ENCODE data around the gene TASOR2. TPM values are rescaled to one million over a fixed set of nuclear protein-coding genes. Genes with fewer than 3 reads are reported as not detected.

Gene TASOR2
- total RNA-seq, 1 experiment from 2014 or later = 57.4 TPM

DNA sequence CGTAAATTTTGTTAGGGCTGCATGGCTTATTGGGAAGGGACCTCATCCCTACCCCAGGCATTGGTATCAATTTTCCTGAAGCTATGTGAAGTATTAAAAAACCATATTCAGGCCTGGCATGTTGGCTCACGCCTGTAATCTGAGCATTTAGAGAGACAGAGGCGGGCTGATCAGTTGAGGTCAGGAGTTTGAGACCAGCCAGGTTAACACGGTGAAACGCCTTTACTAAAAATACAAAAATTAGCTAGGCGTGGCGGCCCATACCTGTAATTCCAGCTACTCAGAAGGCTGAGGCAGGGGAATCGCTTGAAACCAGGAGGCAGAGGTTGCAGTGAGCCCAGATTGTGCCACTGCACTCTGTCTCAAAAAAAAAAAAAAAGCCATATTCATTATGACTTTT, 7.1 kb downstream of the TASOR2 start:
- Histone ChIP-seq H3K4me1 (ENCODE audit: control insufficient read depth, insufficient read depth, low read length) (no peaks in the 10 kb centered on the region; the same call in 1 of the 2 replicates), H3K36me3 (ENCODE audit: control insufficient read depth, insufficient read depth, low read length) (no peaks in the 10 kb centered on the region; the same call in 1 of the 2 replicates), H3K9me3 (ENCODE audit: control insufficient read depth, insufficient read depth, low read depth, low read length) (no peaks in the 10 kb centered on the region), H3K4me3 (ENCODE audit: low read depth in 2 of 2, low read length in 2 of 2) (no peak overlapping the region), H3K27me3 (ENCODE audit: control insufficient read depth, insufficient read depth, low read length) (no peaks in the 10 kb centered on the region), H3K27ac (ENCODE audit: low read length) (no peak overlapping the region)
- DNase-seq (ENCODE audit: low read depth, low spot score) (no peak), ATAC-seq (no peak)
- CTCF ChIA-PET = no interaction called here
- TF ChIP-seq TCF7L2 (IDR thresholded peaks at IDR 0.05; ENCODE audit: low read depth, low read length) (no peak), SIN3A (IDR thresholded peaks at IDR 0.05; ENCODE audit: borderline replicate concordance, insufficient read depth, low read depth, low read length) (no peak), CTCF (IDR thresholded peaks at IDR 0.05) (no peak), POLR2AphosphoS5 (IDR thresholded peaks at IDR 0.05; ENCODE audit: low read depth, low read length) (no peak)
- in situ Hi-C loops (cut with HindIII; ENCODE audit: low pct_unique_long_range_greater_than_20kb, low sequenced_read_pairs) = no loop called here
- BruUV-seq (replicated peaks) = no TSS peak
- intact Hi-C loops (cut with micrococcal nuclease; ENCODE audit: unreplicated experiment) = no loop called here
- POLR2A ChIA-PET = interaction anchor here (0.6 kb wide), 1 partner anchor 86 kb away, joined by 3 read pairs; no protein-coding TSS in a partner anchor

DNA sequence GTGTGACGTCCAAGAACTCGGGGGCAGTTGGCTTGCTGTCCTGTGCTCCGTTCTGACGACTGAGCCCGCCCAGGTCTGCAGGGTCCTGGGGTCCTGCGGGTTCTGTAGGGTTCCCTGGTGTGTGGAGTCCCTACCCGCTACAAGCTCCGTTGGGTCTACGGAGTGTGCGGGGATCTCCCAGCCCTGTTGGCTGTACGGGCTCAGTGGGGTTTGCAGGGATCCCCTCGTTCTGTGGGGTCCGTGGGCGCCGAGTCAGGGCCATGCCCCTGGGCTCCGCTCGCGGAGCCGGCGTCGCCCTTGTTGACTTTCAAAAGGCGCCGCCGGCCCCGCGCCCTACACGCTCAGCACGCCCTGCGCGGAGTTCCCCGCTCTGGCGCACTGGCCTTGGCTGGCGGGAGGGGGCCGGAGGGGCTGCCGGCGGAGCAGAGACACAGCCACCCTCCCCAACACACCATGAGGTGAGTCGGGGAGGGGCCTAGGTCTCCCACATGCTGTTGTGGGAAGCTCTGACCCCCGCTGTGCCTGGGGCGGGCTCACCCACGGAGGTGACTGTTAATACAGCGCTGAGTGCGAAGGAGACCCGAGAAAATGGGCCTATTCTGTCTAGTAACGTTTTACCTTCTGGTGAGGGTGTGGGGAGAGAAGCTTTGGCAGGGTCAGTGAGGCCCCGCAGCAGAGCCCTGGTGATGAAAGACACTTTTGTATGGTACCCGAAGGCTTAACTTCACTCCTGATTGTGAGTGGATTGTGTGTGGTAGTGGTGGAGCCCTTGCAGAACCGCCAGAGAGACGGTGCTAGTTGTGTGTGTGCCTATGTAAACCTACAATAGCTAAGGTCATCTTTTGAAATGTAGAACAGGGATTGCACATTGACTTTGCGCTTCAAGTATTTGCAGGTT, 8.1 kb downstream of the TASOR2 start:
- H3K4me3 ChIP-seq (ENCODE audit: low read depth in 2 of 2, low read length in 2 of 2) = no peak overlapping the region
- ChIA-PET POLR2A (interaction anchor here (0.6 kb wide), 1 partner anchor 87 kb away, joined by 3 read pairs; no protein-coding TSS in a partner anchor), CTCF (interaction anchor here (0.6 kb wide), 1 partner anchor 250 kb away, joined by 4 read pairs; no protein-coding TSS in a partner anchor)
- no peaks in the 10 kb centered on the region for H3K9me3 ChIP-seq (ENCODE audit: control insufficient read depth, insufficient read depth, low read depth, low read length)
- intact Hi-C loops (cut with micrococcal nuclease; ENCODE audit: unreplicated experiment) = no loop called here
- H3K4me1 ChIP-seq (ENCODE audit: control insufficient read depth, insufficient read depth, low read length) = no peaks in the 10 kb centered on the region; the same call in 1 of the 2 replicates
- ATAC-seq (no peak), DNase-seq (ENCODE audit: low read depth, low spot score) (no peak)
- in situ Hi-C loops (cut with HindIII; ENCODE audit: low pct_unique_long_range_greater_than_20kb, low sequenced_read_pairs) = no loop called here
- no peaks in the 10 kb centered on the region for H3K27me3 ChIP-seq (ENCODE audit: control insufficient read depth, insufficient read depth, low read length)
- no TSS peak for BruUV-seq (replicated peaks)
- H3K27ac ChIP-seq (ENCODE audit: low read length) = no peak overlapping the region
- no peak for TF ChIP-seq TCF7L2 (IDR thresholded peaks at IDR 0.05; ENCODE audit: low read depth, low read length)
- no peak for TF ChIP-seq CTCF (IDR thresholded peaks at IDR 0.05)
- no peak for TF ChIP-seq REST (IDR thresholded peaks at IDR 0.05; ENCODE audit: insufficient read depth in 1 of 2, low read depth in 2 of 2, low read length in 1 of 2)
- no peak for TF ChIP-seq POLR2AphosphoS5 (IDR thresholded peaks at IDR 0.05; ENCODE audit: low read depth, low read length)
- no peak for TF ChIP-seq SIN3A (IDR thresholded peaks at IDR 0.05; ENCODE audit: borderline replicate concordance, insufficient read depth, low read depth, low read length)
- H3K36me3 ChIP-seq (ENCODE audit: control insufficient read depth, insufficient read depth, low read length) = no peaks in the 10 kb centered on the region

Measured in Panc1 (cell line).